BLaER1 treated with 17β-estradiol and CSF1 and Interleukin-3, amounts not matched to agents 10 nM and 100 nM (cell line): ENCODE results near the gene TBC1D8.

Experiments used
- H3K27ac ChIP-seq, 11 experiments: shearing (Covaris generic); formaldehyde crosslinking; 2 replicates each; pipeline ENCODE4 v1.8.1; 2022
- H3K27me3 ChIP-seq, 11 experiments: shearing (Covaris generic); formaldehyde crosslinking; 2 replicates each; pipeline ENCODE4 v1.8.1; 2022
- H3K36me3 ChIP-seq, 11 experiments: shearing (Covaris generic); formaldehyde crosslinking; 2 replicates each; pipeline ENCODE4 v1.8.1; 2022
- H3K4me1 ChIP-seq, 10 experiments: shearing (Covaris generic); formaldehyde crosslinking; 2 replicates each; pipeline ENCODE4 v1.8.1; 2022
- H3K4me2 ChIP-seq, 11 experiments: shearing (Covaris generic); formaldehyde crosslinking; 2 replicates each; pipeline ENCODE4 v1.8.1; 2022
- H3K4me3 ChIP-seq, 10 experiments: shearing (Covaris generic); formaldehyde crosslinking; 2 replicates each; pipeline ENCODE4 v1.8.1; 2022
- H3K9ac ChIP-seq, 11 experiments: shearing (Covaris generic); formaldehyde crosslinking; 2 replicates each; pipeline ENCODE4 v1.8.1; 2022
- H3K9me3 ChIP-seq, 11 experiments: shearing (Covaris generic); formaldehyde crosslinking; replicated peaks in 1 of 11; 2 replicates each; pipeline ENCODE4 v1.8.1; 2022
- H4K20me1 ChIP-seq, 11 experiments: shearing (Covaris generic); formaldehyde crosslinking; 2 replicates each; pipeline ENCODE4 v1.8.1; 2022
- Cebpa-rat ChIP-seq, 11 experiments: shearing (Covaris generic); IDR thresholded peaks; 2 replicates each; pipeline ENCODE4 v1.8.1; 2022

TBC1D8 gene

DNA sequence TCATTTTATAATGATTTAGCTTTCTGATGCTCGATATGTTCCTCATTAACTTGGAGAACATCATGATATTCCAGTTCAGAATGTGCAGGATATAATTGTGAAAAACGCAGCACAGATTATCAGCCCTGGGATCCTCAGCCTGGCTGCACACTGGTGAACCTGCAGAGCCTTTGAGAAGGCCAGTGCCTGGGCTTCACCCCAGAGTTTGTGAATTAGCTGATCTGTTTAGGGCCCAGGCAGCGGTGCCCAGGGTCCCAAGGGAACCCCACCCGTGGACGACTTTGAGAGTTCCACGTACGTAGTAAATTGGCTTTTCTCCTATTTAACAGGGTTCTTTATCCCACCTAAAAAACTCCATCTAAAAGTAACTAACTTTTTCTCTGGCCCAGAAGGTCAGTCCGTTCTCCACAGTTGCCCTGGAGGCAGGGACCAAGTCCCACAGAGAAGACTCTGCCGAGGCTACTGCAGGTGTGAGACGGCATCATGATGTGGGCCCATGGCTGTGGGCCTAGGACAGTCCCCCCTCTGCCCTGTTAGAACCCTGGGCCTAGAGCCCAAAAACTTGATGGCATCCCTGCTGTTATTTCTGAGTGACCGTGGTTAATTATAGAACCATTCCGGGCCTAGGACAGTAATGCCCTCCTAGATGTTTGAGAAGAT is 188.7 kb downstream of the TBC1D8 start:
- no peaks in the 10 kb centered on the region for H3K9me3 ChIP-seq
- H3K4me2 ChIP-seq = no peak overlapping the region
- TF ChIP-seq Cebpa-rat (IDR thresholded peaks at IDR 0.05) = no peak
- no peaks in the 10 kb centered on the region for H3K36me3 ChIP-seq
- no peaks in the 10 kb centered on the region; a peak in 1 of 22 replicates for H4K20me1 ChIP-seq
- H3K27me3 ChIP-seq = no peaks in the 10 kb centered on the region
- H3K9ac ChIP-seq = no peak overlapping the region
- H3K4me3 ChIP-seq = no peak overlapping the region
- H3K27ac ChIP-seq = no peak overlapping the region
- H3K4me1 ChIP-seq = no peaks in the 10 kb centered on the region

DNA sequence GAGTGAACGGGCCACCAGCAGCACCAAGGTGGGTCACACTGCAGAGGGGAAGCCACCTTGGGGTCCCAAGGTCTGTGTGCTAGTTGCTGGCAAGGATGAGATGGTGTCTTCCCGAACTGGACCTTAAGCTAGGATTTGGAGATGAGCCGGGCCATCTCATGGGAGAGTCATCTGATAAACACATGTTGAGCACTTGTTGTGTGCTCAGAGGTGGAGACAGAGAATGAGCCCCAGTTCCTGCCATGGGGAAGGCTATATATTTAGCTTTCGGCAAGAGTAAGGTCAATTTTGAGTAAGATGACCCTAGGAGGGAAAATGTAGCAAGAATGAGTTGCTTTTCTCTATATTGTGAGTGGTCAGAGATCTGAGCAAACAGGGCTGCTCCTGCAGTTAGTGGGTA is 190.5 kb downstream of the TBC1D8 start:
- Histone ChIP-seq H3K36me3 (no peaks in the 10 kb centered on the region), H4K20me1 (no peaks in the 10 kb centered on the region; a peak in 1 of 22 replicates), H3K27me3 (no peaks in the 10 kb centered on the region), H3K9me3 (no peaks in the 10 kb centered on the region), H3K9ac (no peak overlapping the region), H3K4me3 (no peak overlapping the region), H3K4me2 (no peak overlapping the region), H3K4me1 (no peaks in the 10 kb centered on the region), H3K27ac (no peak overlapping the region)
- TF ChIP-seq Cebpa-rat (IDR thresholded peaks at IDR 0.05) = no peak

- Histone ChIP-seq H3K4me2 (no peak overlapping the region), H4K20me1 (no peaks in the 10 kb centered on the region; a peak in 1 of 22 replicates), H3K4me1 (no peaks in the 10 kb centered on the region), H3K4me3 (no peak overlapping the region), H3K36me3 (no peaks in the 10 kb centered on the region), H3K27me3 (no peaks in the 10 kb centered on the region), H3K9me3 (no peaks in the 10 kb centered on the region), H3K9ac (no peak overlapping the region), H3K27ac (no peak overlapping the region)
- no peak for TF ChIP-seq Cebpa-rat (IDR thresholded peaks at IDR 0.05)
These were observed 191.8 kb downstream of the TBC1D8 start for GRCh38 chr2:100959225-100959880.

DNA sequence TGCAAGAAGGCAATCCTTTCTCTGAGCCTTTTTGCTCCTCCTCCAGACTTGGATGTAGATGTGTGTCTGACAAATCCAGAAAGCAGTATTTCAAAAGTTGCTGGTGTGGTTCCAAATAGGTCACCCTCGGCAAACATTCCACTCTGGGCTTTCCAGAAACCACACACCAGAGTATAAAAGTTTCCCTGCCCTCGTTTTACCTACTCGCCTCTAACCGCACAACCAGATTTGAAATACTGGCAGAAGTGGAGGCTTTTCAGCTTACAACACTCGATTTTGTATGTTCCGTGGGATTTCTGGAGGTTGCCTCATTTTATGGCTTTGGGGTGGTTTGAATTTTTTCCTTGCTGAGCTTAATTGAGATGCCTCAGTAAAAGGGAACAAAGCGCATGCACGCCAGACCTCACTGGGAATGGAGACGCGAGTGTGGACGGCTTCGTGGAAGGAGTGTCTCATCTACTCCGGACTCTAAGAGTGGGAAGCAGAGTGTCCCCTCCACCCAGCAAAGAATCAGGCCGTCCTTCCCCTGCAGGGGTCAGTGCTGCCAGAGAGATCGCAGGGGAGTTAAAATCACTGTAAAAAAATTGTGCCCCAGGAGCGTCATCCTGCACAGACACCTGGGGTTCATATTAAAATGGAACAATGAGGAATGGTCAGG is 193.1 kb downstream of the TBC1D8 start:
- H3K4me1 ChIP-seq = peaks cover 0 to 9% (median 6%) of the 10 kb centered on the region in 10 experiments; a peak in 9 of 20 replicates
- H3K36me3 ChIP-seq = no peaks in the 10 kb centered on the region
- no peak overlapping the region for H3K9ac ChIP-seq
- H3K27ac ChIP-seq = no peak overlapping the region
- no peaks in the 10 kb centered on the region for H3K9me3 ChIP-seq
- no peak overlapping the region for H3K4me2 ChIP-seq
- H4K20me1 ChIP-seq = no peaks in the 10 kb centered on the region; a peak in 1 of 22 replicates
- TF ChIP-seq Cebpa-rat (IDR thresholded peaks at IDR 0.05) = no peak
- H3K4me3 ChIP-seq = no peak overlapping the region
- no peaks in the 10 kb centered on the region for H3K27me3 ChIP-seq
